ENCODE results near the gene HYCC2. TPM values are rescaled to one million over a fixed set of nuclear protein-coding genes. Genes with fewer than 3 reads are reported as not detected.

HYCC2 gene
- total RNA-seq, 1 donor from 2014 or later, result 36.7 TPM

DNA sequence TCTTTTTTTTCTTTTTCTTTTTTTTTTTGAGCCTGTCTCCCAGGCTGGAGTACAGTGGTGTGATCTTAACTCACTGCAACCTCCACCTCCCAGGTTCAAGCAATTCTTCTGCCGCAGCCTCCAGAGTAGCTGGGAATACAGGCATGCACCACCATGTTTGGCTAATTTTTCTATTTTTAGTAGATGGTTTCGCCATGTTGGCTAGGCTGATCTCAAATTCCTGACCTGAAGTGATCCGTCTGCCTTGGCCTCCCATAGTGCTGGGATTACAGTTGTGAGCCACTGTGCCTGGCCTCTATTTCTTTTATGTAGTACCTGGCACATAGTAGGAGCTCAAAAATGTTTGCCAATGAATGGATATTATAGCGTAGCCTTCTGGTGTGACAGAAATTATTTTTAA lies 37.7 kb upstream of the HYCC2 start:
- H3K27ac ChIP-seq, result no peak overlapping the region
- H3K4me3 ChIP-seq, result no peak overlapping the region
- ATAC-seq (no peak), DNase-seq (no peak)
- no peaks in the 10 kb centered on the region for H3K36me3 ChIP-seq
- intact Hi-C loops (cut with DNase I), result no loop called here
- TF ChIP-seq, protein P1, sequence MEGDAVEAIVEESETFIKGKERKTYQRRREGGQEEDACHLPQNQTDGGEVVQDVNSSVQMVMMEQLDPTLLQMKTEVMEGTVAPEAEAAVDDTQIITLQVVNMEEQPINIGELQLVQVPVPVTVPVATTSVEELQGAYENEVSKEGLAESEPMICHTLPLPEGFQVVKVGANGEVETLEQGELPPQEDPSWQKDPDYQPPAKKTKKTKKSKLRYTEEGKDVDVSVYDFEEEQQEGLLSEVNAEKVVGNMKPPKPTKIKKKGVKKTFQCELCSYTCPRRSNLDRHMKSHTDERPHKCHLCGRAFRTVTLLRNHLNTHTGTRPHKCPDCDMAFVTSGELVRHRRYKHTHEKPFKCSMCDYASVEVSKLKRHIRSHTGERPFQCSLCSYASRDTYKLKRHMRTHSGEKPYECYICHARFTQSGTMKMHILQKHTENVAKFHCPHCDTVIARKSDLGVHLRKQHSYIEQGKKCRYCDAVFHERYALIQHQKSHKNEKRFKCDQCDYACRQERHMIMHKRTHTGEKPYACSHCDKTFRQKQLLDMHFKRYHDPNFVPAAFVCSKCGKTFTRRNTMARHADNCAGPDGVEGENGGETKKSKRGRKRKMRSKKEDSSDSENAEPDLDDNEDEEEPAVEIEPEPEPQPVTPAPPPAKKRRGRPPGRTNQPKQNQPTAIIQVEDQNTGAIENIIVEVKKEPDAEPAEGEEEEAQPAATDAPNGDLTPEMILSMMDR (IDR thresholded peaks at IDR 0.05), result no peak
- H3K27me3 ChIP-seq (ENCODE audit: low read depth), result no peaks in the 10 kb centered on the region
- H3K4me1 ChIP-seq, result peaks cover under 1% of the 10 kb centered on the region
- no peaks in the 10 kb centered on the region for H3K9me3 ChIP-seq

DNA sequence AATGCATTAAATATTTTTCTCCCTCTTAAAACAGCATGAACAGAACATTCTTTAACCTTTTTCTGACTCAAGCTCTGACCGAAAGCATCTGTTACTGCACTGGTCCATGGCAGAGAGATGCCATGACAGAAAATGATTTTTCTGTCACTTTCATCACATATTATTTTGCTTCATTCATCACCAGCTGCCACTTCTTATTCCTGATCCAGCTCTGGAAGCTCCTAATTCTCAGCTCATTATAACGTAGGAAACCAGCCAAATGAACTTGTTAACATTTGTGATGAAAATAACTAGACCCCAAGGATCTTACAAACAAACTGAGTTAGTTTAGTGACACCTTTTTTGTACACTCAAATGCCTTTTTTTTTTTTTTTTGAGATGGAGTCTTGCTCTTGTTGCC lies 36.9 kb upstream of the HYCC2 start:
- no peak for DNase-seq
- no peaks in the 10 kb centered on the region for H3K4me1 ChIP-seq
- H3K9me3 ChIP-seq, result no peaks in the 10 kb centered on the region
- intact Hi-C loops (cut with DNase I), result no loop called here
- H3K27ac ChIP-seq, result no peak overlapping the region
- H3K36me3 ChIP-seq, result no peaks in the 10 kb centered on the region
- H3K27me3 ChIP-seq (ENCODE audit: low read depth), result no peaks in the 10 kb centered on the region
- H3K4me3 ChIP-seq, result no peak overlapping the region
- TF ChIP-seq, protein P1 (IDR thresholded peaks at IDR 0.05), result no peak
- no peak for ATAC-seq

DNA sequence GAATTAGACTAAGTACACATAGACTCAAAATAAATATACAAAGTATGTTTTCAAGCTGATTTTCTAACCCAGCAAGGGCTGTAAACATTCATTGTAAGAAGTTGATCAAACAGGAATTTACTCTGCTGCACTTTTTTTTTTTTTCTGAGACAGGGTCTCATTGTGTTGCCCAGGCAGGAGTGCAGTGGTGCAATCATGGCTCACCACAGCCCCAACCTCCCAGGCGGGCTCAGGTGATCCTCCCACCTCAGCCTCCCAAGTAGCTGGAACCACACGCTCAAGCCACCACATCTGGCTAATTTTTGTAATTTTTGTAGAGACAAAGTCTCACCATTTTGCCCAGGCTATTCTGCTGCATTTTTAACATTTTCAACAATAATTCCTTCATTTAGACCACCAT lies 36.2 kb upstream of the HYCC2 start:
- no peaks in the 10 kb centered on the region for H3K9me3 ChIP-seq
- ATAC-seq (no peak), DNase-seq (no peak)
- H3K4me1 ChIP-seq, result no peaks in the 10 kb centered on the region
- no peak overlapping the region for H3K27ac ChIP-seq
- no peaks in the 10 kb centered on the region for H3K36me3 ChIP-seq
- intact Hi-C loops (cut with DNase I), result no loop called here
- H3K27me3 ChIP-seq (ENCODE audit: low read depth), result no peaks in the 10 kb centered on the region
- H3K4me3 ChIP-seq, result no peak overlapping the region
- TF ChIP-seq, protein P1 (IDR thresholded peaks at IDR 0.05), result no peak

DNA sequence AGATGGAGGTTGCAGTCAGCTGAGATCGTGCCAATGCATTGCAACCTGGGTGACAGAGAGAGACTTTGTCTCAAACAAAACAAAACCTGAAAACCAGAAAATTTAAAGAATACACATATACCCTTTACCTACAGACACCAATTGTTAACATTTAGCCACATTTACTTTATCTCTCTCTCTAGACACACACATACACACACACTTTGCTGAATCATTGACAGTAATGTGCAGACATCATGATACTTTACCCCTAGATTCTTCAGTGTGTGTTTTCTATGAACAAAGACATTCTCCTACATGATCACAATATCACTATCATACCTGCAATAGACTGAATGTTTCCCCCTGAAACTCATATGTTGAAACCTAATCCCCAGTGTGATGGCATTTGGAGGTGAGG lies 34.3 kb upstream of the HYCC2 start:
- no peak overlapping the region for H3K4me3 ChIP-seq
- intact Hi-C loops (cut with DNase I), result no loop called here
- DNase-seq (no peak), ATAC-seq (no peak)
- no peaks in the 10 kb centered on the region for H3K9me3 ChIP-seq
- H3K27ac ChIP-seq, result no peak overlapping the region
- H3K36me3 ChIP-seq, result no peaks in the 10 kb centered on the region
- no peaks in the 10 kb centered on the region for H3K27me3 ChIP-seq (ENCODE audit: low read depth)
- TF ChIP-seq, protein P1 (IDR thresholded peaks at IDR 0.05), result no peak
- H3K4me1 ChIP-seq, result no peaks in the 10 kb centered on the region

DNA sequence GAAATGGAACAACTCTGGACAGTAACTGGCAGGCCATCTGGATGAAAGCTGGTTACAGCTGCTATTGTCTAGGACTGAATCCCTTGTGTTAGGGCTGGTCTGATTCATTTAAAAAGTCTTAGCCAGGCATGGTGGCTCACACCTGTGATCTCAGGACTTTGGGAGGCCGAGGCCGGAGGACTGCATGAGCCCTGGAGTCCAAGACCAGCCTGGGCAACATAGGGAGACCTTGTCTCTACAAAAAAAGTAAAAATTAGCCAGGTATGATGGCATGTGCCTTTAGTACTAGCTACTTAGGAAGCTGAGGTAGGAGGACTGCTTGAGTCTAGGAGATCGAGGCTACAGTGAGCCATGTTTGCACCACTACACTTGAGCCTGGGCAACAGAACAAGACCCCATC lies 29.0 kb upstream of the HYCC2 start:
- TF ChIP-seq, protein P1 (IDR thresholded peaks at IDR 0.05), result no peak
- Histone ChIP-seq H3K4me3 (no peak overlapping the region), H3K27ac (no peak overlapping the region), H3K36me3 (no peaks in the 10 kb centered on the region), H3K4me1 (no peaks in the 10 kb centered on the region), H3K27me3 (ENCODE audit: low read depth) (no peaks in the 10 kb centered on the region), H3K9me3 (no peaks in the 10 kb centered on the region)
- ATAC-seq (no peak), DNase-seq (no peak)
- intact Hi-C loops (cut with DNase I), result no loop called here

DNA sequence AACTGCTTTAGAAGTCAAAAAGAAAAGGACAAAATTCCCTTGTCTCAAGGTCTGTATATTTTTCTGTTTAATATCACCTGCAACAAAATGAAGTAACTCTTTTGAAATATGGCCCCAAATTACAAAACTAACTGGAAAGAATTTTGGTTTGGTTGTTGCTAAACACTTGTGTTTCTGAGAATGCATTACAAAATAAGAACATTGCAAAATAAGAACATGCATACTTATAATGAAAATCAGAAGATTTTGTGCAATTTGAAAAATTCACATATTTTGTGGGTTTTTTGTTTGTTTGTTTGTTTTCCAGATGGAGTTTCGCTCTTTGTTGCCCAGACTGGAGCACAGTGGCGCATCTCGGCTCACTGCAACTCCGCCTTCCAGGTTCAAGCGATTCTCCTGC lies 22.1 kb upstream of the HYCC2 start:
- no peak for ATAC-seq
- Histone ChIP-seq H3K4me1 (no peaks in the 10 kb centered on the region), H3K27me3 (ENCODE audit: low read depth) (no peaks in the 10 kb centered on the region), H3K9me3 (no peaks in the 10 kb centered on the region), H3K36me3 (peaks cover 12% of the 10 kb centered on the region), H3K27ac (no peak overlapping the region), H3K4me3 (no peak overlapping the region)
- TF ChIP-seq, protein P1 (IDR thresholded peaks at IDR 0.05), result no peak
- intact Hi-C loops (cut with DNase I), result no loop called here
- no peak for DNase-seq

Data from lower lobe of right lung (tissue), 2 donors.